A549 (cell line): ENCODE results near the gene MAP3K7CL. TPM values are rescaled to one million over a fixed set of nuclear protein-coding genes. Genes with fewer than 3 reads are reported as not detected.
A peak's percentile ranks its signal among the peaks of the same experiment; 100 is the strongest.

Experiments
- ATAC-seq, 2 experiments: fragments of 200-7000 bp in 1 of 2; fragments of >200 bp in 1 of 2; cut with Nextera tagmentation in 1 of 2; cut with Tn5 transposase in 1 of 2; 3 replicates each; pipeline versions ENCODE4 v1.8.0 to v1.9.1; 2018 to 2020; ENCODE audit warnings: mild to moderate bottlenecking in 1 of 2, moderate library complexity in 1 of 2
- CTCF ChIA-PET: fragments of 300-600 bp; sonication (Branson Sonifier 250); formaldehyde crosslinking; extraction: SDS; loops from one replicate; lab custom pipeline; 2021; ENCODE audit warnings: antibody characterized with exemption, inconsistent platforms; lab: Yijun Ruan, JAX
- POLR2A ChIA-PET: fragments of 350-600 bp; formaldehyde crosslinking; extraction: SDS; loops from one replicate; lab custom pipeline; 2021; ENCODE audit warnings: antibody characterized with exemption, inconsistent platforms; lab: Yijun Ruan, JAX
- DNase-seq, 2 experiments: peaks; one replicate each; pipeline versions ENCODE4 v3.0.0 to v3.0.0-alpha.2; 2011 to 2016; ENCODE audit warnings: low read depth in 1 of 2, low spot score in 1 of 2
- FAIRE-seq: peaks from 2 replicates; lab custom pipeline; 2011; peaks lifted over from hg19 to GRCh38; lab: Jason Lieb, UNC
- H3K27ac ChIP-seq, 2 experiments: fragments of >200 bp; sonication (Bioruptor Twin); formaldehyde crosslinking; 3 replicates each; pipeline ENCODE4 v1.5.1; 2016 to 2017
- H3K4me1 ChIP-seq: fragments of >200 bp; sonication (Bioruptor Twin); formaldehyde crosslinking; 3 replicates; pipeline ENCODE4 v1.6.1; 2016
- H3K4me2 ChIP-seq: fragments of >200 bp; sonication (Bioruptor Twin); formaldehyde crosslinking; 3 replicates; pipeline ENCODE4 v1.6.1; 2016
- H3K4me3 ChIP-seq: fragments of >200 bp; sonication (Bioruptor Twin); formaldehyde crosslinking; 3 replicates; pipeline ENCODE4 v1.5.1; 2016
- H3K9me3 ChIP-seq: fragments of >200 bp; sonication (Bioruptor Twin); formaldehyde crosslinking; 3 replicates; pipeline ENCODE4 v1.6.1; 2016
- CBX8 ChIP-seq: fragments of 200-600 bp; sonication (generic); IDR thresholded peaks from 2 replicates; pipeline ENCODE4 v1.6.1; 2016
- CEBPB ChIP-seq, 2 experiments: fragments of >200 bp in 1 of 2; sonication (Bioruptor Twin) in 1 of 2; formaldehyde crosslinking in 1 of 2; IDR thresholded peaks; 2 replicates each; pipeline ENCODE4 v1.6.1; 2012 to 2016
- EHMT2 ChIP-seq: fragments of 200-600 bp; sonication (generic); IDR thresholded peaks from 2 replicates; pipeline ENCODE4 v1.6.1; 2016; ENCODE audit warnings: antibody characterized with exemption, low read depth, mild to moderate bottlenecking, moderate library complexity
- EP300 ChIP-seq, 2 experiments: fragments of >200 bp; sonication (Bioruptor Twin); formaldehyde crosslinking; IDR thresholded peaks; 2 replicates in 1 of 2; 3 replicates in 1 of 2; pipeline ENCODE4 v1.6.1; 2016 to 2017
- ESRRA ChIP-seq: fragments of 150-350 bp; IDR thresholded peaks from 2 replicates; pipeline ENCODE4 v1.6.1; 2014; ENCODE audit warnings: mild to moderate bottlenecking, low read length, borderline replicate concordance
- FOSL2 ChIP-seq, 2 experiments: fragments of 450-650 bp in 1 of 2; fragments of >200 bp in 1 of 2; sonication (Bioruptor Twin) in 1 of 2; formaldehyde crosslinking; IDR thresholded peaks; 2 replicates each; pipeline versions ENCODE4 v1.5.0 to v1.6.1; 2016 to 2020; ENCODE audit warnings: mild to moderate bottlenecking in 1 of 2, moderate library complexity in 1 of 2
- FOXS1 ChIP-seq: fragments of 250-450 bp; sonication (Bioruptor Pico); IDR thresholded peaks from 2 replicates; pipeline ENCODE4 v1.5.0; 2020; ENCODE audit warnings: mild to moderate bottlenecking, moderate library complexity
- GATA3 ChIP-seq: IDR thresholded peaks from 2 replicates; pipeline ENCODE4 v1.6.1; 2012; ENCODE audit warnings: borderline replicate concordance
- HEYL ChIP-seq: fragments of 250-450 bp; sonication (Bioruptor Pico); IDR thresholded peaks from 2 replicates; pipeline ENCODE4 v1.8.0; 2021; ENCODE audit warnings: mild to moderate bottlenecking, moderate library complexity
- JUN ChIP-seq, 2 experiments: fragments of >200 bp; sonication (Bioruptor Twin); formaldehyde crosslinking; IDR thresholded peaks; 2 replicates in 1 of 2; 3 replicates in 1 of 2; pipeline ENCODE4 v1.6.1; 2016 to 2017
- KDM1A ChIP-seq: fragments of 200-600 bp; sonication (generic); IDR thresholded peaks from 2 replicates; pipeline ENCODE4 v1.6.1; 2016; ENCODE audit warnings: low read depth, mild to moderate bottlenecking
- MAFK ChIP-seq: fragments of 450-650 bp; IDR thresholded peaks from 2 replicates; pipeline ENCODE4 v1.6.1; 2014; ENCODE audit not compliant: partially characterized antibody
- MAZ ChIP-seq: fragments of 150-350 bp; IDR thresholded peaks from 2 replicates; pipeline ENCODE4 v1.6.1; 2014; ENCODE audit warnings: antibody characterized with exemption, low read depth, low read length, borderline replicate concordance
- NPAS2 ChIP-seq: fragments of 250-450 bp; sonication (Bioruptor Pico); IDR thresholded peaks from 2 replicates; pipeline ENCODE4 v1.8.0; 2022; ENCODE audit warnings: mild to moderate bottlenecking, moderate library complexity, borderline replicate concordance
- NR3C1 ChIP-seq: fragments of >200 bp; sonication (Bioruptor Twin); formaldehyde crosslinking; IDR thresholded peaks from 3 replicates; pipeline ENCODE4 v1.6.1; 2017
- POLR2AphosphoS2 ChIP-seq: conservative IDR thresholded peaks from 2 replicates; pipeline ENCODE4 v1.6.1; 2012; ENCODE audit warnings: low read length, improper control_type of control experiment, inconsistent platforms
- RARB ChIP-seq: fragments of 250-450 bp; sonication (Bioruptor Pico); IDR thresholded peaks from 2 replicates; pipeline ENCODE4 v1.8.0; 2021; ENCODE audit warnings: mild to moderate bottlenecking, moderate library complexity
- RCOR1 ChIP-seq: fragments of 150-350 bp; IDR thresholded peaks from 2 replicates; pipeline ENCODE4 v1.6.1; 2014; ENCODE audit warnings: antibody characterized with exemption, low read length, low read depth
- RFX5 ChIP-seq: fragments of 450-650 bp; IDR thresholded peaks from 2 replicates; pipeline ENCODE4 v1.7.1; 2014; ENCODE audit warnings: antibody characterized with exemption, mild to moderate bottlenecking, moderate library complexity
- RNF2 ChIP-seq: fragments of 200-600 bp; sonication (generic); IDR thresholded peaks from 2 replicates; pipeline ENCODE4 v1.6.1; 2016; ENCODE audit warnings: low read depth, mild to moderate bottlenecking, antibody characterized with exemption, moderate library complexity, borderline replicate concordance
- TFCP2L1 ChIP-seq: fragments of 250-450 bp; sonication (Bioruptor Pico); IDR thresholded peaks from 2 replicates; pipeline ENCODE4 v1.5.0; 2021; ENCODE audit warnings: mild to moderate bottlenecking
- ZFP36 ChIP-seq: fragments of 450-650 bp; IDR thresholded peaks from 2 replicates; pipeline ENCODE4 v1.6.1; 2014; ENCODE audit warnings: borderline replicate concordance; ENCODE audit not compliant: partially characterized antibody
- WGBS: methylation state at CpG from one replicate; pipeline ENCODE4 v1.1.6; 2017; ENCODE audit errors: missing lambda C conversion rate; 5-methylcytosine and 5-hydroxymethylcytosine counted together
- polyA plus RNA-seq, 4 experiments: library from polyadenylated mRNA; depleted of rRNA in 3 of 4; stranded (reverse); fragments of >200 nt; fragmentation: RNase III in 1 of 4; extraction: RNeasy Plus Mini Kit Qiagen cat#74134 plus additional on column Dnase treatment in 1 of 4; gene quantifications; 2 replicates in 3 of 4; 3 replicates in 1 of 4; pipeline ENCODE4 v1.2.3, GENCODE V29; 2011 to 2017
- TF ChIP-seq, protein P1 (sequence below): IDR thresholded peaks from 2 replicates; pipeline ENCODE4 v1.6.1; 2012
- TF ChIP-seq, protein P2 (sequence below): fragments of >200 bp; sonication (Bioruptor Twin); formaldehyde crosslinking; IDR thresholded peaks from 3 replicates; pipeline ENCODE4 v1.5.1; 2016
- TF ChIP-seq, protein P3 (sequence below): fragments of >200 bp; sonication (Bioruptor Twin); formaldehyde crosslinking; IDR thresholded peaks from 3 replicates; pipeline ENCODE4 v1.6.1; 2016
- TF ChIP-seq, protein P4 (sequence below): fragments of 250-450 bp; sonication (Bioruptor Pico); IDR thresholded peaks from 2 replicates; pipeline ENCODE4 v1.5.0; 2020; ENCODE audit warnings: low read depth, mild to moderate bottlenecking, moderate library complexity
- TF ChIP-seq, protein P5 (sequence below): IDR thresholded peaks from 2 replicates; pipeline ENCODE4 v1.6.1; 2012; ENCODE audit warnings: low read depth, borderline replicate concordance

MAP3K7CL gene
- polyA plus RNA-seq, 2 of the 4 experiments (the other 2 are of a cell fraction) = 2.9 to 5.7 TPM

DNA sequence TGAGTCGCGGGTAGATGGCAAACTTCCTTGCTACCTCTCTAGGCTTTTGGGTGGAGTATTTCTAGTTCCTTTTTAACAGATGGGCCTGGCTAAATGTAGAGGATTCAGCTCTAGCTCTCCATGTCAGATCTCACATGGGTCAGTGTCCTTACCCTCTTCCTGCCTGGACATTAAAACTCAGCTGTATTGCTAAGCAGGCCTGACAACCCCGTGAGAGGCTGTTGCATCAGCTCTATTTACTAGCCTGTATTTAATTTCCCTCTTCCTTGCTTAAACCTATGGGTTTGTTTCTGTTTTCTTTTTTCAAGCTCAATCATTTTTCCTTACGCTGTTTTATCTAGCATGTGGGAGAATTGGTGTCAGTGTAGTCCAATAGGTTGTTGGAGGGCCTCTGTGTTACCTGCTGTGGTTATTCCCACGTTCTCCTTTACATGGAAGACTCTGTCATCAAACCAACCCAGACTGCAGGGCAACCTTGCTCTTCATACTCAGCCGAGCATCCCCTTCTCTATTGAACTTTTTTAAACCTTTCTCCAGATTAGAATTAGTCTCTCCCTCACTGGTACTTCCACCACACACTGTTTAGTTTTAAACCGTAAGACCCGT is 88.8 kb downstream of the MAP3K7CL start:
- Histone ChIP-seq H3K9me3 (no peaks in the 10 kb centered on the region), H3K27ac (peak overlapping the region; percentile 53 to 74; a peak in 5 of 6 replicates), H3K4me3 (no peak overlapping the region), H3K4me1 (peaks cover 22% of the 10 kb centered on the region)
- DNase-seq (no peak), ATAC-seq (no peak), FAIRE-seq (no peak)
- CTCF ChIA-PET = no interaction called here
- 85% methylated on average over 8 of the region's 8 CpGs for WGBS
- TF ChIP-seq, protein P1, sequence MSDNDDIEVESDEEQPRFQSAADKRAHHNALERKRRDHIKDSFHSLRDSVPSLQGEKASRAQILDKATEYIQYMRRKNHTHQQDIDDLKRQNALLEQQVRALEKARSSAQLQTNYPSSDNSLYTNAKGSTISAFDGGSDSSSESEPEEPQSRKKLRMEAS = no peak
- TF ChIP-seq, protein P2, sequence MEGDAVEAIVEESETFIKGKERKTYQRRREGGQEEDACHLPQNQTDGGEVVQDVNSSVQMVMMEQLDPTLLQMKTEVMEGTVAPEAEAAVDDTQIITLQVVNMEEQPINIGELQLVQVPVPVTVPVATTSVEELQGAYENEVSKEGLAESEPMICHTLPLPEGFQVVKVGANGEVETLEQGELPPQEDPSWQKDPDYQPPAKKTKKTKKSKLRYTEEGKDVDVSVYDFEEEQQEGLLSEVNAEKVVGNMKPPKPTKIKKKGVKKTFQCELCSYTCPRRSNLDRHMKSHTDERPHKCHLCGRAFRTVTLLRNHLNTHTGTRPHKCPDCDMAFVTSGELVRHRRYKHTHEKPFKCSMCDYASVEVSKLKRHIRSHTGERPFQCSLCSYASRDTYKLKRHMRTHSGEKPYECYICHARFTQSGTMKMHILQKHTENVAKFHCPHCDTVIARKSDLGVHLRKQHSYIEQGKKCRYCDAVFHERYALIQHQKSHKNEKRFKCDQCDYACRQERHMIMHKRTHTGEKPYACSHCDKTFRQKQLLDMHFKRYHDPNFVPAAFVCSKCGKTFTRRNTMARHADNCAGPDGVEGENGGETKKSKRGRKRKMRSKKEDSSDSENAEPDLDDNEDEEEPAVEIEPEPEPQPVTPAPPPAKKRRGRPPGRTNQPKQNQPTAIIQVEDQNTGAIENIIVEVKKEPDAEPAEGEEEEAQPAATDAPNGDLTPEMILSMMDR = no peak
- TF ChIP-seq RNF2 (no peak), GATA3 (no peak), POLR2AphosphoS2 (no peak), NPAS2 (CRISPR knock-in tag) (no peak), FOXS1 (CRISPR knock-in tag) (no peak), CEBPB (IDR thresholded peaks at IDR 0.05) (no peak), ESRRA (no peak), FOSL2 (IDR thresholded peaks at IDR 0.05) (no peak), FOSL2 (CRISPR knock-in tag; IDR thresholded peaks at IDR 0.05) (no peak), MAZ (no peak), RARB (no peak), RFX5 (no peak), RCOR1 (no peak)
- TF ChIP-seq, protein P3, sequence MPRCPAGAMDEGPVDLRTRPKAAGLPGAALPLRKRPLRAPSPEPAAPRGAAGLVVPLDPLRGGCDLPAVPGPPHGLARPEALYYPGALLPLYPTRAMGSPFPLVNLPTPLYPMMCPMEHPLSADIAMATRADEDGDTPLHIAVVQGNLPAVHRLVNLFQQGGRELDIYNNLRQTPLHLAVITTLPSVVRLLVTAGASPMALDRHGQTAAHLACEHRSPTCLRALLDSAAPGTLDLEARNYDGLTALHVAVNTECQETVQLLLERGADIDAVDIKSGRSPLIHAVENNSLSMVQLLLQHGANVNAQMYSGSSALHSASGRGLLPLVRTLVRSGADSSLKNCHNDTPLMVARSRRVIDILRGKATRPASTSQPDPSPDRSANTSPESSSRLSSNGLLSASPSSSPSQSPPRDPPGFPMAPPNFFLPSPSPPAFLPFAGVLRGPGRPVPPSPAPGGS = no peak
- TF ChIP-seq, all 56 proteins: peak for 0
- POLR2A ChIA-PET = interaction anchor here (0.5 kb wide), 1 partner anchor 25 kb away, joined by 3 read pairs; no protein-coding TSS in a partner anchor
- H3K4me2 ChIP-seq = peak overlapping the region; percentile 71; the same call in 1 of the 3 replicates

DNA sequence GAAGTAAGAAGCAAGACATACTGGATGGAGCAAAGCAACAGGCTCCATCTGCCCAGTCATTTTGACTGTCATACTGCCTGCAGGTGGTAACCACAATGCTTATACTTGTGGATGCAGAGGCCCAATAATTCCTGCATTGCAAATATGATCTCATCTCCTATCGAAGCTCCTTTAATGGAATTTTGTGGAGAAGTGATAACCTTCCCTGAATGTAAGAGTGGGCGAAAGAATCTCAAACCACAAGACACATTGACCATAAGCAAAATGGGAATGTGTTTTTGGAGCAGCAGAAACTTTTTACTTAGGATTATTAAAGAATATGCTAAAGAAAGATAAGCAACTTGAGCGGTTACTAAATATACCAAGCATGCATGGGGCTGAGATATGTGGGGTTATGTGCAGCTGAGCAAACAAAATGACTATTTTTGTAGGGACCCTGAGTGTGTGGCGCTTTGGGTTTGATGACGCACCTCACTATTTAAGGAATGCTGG is 90.9 kb downstream of the MAP3K7CL start:
- Histone ChIP-seq H3K9me3 (no peaks in the 10 kb centered on the region), H3K4me2 (no peak overlapping the region), H3K4me3 (no peak overlapping the region), H3K4me1 (peaks cover 22% of the 10 kb centered on the region), H3K27ac (no peak overlapping the region)
- CTCF ChIA-PET = no interaction called here
- FAIRE-seq (no peak), DNase-seq (no peak), ATAC-seq (no peak)
- WGBS = 93% methylated on average over 5 of the region's 5 CpGs
- TF ChIP-seq, protein P4, sequence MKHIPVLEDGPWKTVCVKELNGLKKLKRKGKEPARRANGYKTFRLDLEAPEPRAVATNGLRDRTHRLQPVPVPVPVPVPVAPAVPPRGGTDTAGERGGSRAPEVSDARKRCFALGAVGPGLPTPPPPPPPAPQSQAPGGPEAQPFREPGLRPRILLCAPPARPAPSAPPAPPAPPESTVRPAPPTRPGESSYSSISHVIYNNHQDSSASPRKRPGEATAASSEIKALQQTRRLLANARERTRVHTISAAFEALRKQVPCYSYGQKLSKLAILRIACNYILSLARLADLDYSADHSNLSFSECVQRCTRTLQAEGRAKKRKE = no peak
- TF ChIP-seq ZFP36 (no peak), FOXS1 (CRISPR knock-in tag) (no peak), CEBPB (IDR thresholded peaks at IDR 0.05) (no peak), MAFK (no peak), HEYL (CRISPR knock-in tag) (no peak), CBX8 (no peak), JUN (IDR thresholded peaks at IDR 0.05) (no peak), GATA3 (no peak), EHMT2 (no peak), NR3C1 (no peak), EP300 (IDR thresholded peaks at IDR 0.05) (no peak), KDM1A (no peak), TFCP2L1 (CRISPR knock-in tag) (no peak), MAZ (no peak), RNF2 (no peak)
- TF ChIP-seq, protein P5, sequence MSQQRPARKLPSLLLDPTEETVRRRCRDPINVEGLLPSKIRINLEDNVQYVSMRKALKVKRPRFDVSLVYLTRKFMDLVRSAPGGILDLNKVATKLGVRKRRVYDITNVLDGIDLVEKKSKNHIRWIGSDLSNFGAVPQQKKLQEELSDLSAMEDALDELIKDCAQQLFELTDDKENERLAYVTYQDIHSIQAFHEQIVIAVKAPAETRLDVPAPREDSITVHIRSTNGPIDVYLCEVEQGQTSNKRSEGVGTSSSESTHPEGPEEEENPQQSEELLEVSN = no peak
- POLR2A ChIA-PET = no interaction called here
